ENCODE data around the gene FBXL7.

Gene FBXL7

DNA sequence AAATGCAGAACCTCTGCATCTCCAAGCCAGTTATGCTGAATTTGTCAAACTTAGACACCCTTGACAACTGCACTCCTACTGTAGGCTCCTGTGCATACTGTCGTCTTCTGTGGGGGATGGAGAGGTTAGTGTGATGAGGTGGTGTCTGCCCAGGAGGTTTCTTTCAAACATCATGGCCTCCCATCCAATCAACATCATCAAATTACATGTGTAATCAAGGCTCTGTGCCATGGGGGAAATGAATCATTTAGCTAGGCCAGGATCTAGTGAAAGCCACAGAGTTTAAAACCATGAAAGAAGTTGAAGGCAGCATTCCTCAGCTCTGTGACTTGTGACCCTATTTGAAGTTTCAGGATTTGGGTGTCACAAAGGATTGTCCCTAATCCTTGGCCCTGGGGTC, 439.0 kb downstream of the FBXL7 start:
- no peak for DNase-seq (ENCODE audit: low read depth in 3 of 3)

DNA sequence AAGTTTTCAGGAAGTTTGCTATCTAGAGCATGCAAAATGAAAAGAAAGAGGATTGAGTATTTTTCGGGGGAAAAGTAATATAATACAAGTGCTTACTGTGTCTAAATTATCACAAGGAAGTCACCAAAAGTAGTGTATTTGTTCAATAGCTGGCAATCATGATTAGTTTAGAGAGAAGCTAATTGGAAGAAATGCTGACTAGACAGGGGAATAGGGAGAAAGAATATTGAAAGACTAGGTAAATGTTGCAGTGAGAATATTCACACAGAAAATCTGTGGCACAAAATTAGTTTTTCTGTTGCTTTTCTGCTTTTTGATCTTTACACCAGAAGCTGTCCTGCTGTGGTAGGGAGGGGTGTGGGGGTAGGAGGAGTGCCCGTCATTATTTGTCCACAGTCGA, 440.9 kb downstream of the FBXL7 start:
- DNase-seq (ENCODE audit: low read depth in 3 of 3), result no peak

DNA sequence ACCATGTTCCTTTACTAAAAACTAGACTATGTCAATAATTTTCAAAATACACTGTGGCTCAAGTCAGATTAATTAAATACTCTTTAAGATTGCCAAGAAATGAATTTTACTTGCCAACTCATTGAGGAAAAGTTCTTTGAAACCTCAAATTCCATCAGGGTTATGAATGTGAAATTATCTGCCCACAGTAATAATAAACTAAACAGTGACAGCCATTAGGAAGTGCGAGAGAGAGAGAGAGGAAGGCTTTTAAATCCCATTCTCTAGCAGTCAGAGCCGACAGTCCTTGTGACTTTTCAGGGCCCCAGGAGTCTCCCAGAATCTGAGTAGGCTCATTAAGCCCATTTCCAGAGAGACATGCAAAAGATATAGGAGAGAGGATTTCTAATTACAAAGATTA, 443.5 kb downstream of the FBXL7 start:
- no peak for DNase-seq (ENCODE audit: low read depth in 3 of 3)

DNA sequence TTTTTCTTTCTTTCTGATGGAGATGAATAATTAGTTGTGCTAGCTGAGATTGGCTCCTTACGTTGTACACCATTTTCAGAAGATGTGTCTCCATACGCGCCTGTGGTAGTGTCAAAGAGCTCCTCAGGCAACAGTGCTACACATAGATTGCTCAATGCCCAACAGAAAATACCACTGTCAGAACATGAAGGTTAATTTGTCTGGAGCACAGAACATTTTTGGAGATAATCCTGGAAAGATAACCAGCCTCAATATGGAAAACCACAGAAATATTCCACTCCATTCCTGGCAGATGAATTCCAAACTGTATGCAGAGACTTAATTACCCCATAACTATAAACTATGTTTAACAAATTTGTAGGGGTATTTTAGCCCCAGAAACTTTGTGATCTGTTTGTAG, 446.0 kb downstream of the FBXL7 start:
- DNase-seq (ENCODE audit: low read depth in 3 of 3), result no peak

DNA sequence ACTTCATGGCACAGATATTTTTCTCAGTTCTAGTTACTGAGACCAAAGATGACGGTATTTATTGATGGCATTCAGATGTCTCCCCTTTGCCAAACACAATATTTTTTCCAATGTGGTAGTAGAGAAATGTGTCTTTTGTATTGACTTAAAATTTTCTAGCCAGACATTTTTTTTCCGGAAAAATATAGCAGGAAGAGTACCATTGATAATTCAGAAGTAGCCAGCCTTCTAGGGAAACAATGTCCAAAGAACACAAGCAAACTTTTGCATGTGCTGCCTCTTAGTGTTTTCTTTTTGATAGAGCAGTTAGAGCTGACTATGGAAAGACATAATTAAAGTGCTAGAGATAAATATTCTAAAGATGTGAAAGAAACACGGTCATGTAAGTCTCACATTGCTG, 448.2 kb downstream of the FBXL7 start:
- no peak for DNase-seq (ENCODE audit: low read depth in 3 of 3)

DNA sequence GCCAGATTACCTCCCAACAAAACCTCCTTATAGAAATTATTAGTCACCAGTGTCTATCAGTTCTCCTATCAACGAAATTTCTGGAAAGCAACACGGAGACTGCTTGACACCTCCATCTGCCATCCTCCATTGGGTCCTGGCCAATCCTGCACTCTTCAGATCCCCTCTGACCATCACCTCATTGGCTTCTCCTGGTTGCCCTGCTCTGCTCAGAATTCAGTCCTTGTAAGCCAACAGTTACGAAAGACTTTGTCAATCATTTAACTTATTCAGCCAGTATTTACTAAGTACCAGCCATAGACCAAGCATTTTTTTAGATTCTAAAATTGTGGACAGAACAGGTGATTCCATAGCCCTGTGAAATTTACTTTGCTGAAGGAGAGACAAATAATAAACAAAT, 451.1 kb downstream of the FBXL7 start:
- no peak for DNase-seq (ENCODE audit: low read depth in 3 of 3)

DNA sequence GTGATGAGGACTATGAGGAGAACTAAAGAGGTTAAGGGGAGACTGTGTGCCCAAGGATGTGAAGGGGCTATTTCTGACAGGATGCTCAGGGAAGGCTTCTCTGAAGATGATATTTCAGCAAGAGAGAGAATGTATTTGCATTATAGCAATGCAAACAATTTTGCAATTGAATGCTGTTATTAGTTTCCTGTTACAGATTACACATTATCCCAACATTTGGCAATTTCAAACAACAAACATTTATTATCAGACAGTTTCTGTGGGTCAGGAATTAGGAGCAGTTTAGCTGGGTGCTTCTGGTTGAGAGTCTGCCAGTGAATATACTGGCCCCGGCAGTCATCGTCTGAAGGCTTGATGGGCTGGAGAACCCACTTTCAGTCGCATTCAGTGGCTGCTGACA, 451.6 kb downstream of the FBXL7 start:
- no peak for DNase-seq (ENCODE audit: low read depth in 3 of 3)

DNA sequence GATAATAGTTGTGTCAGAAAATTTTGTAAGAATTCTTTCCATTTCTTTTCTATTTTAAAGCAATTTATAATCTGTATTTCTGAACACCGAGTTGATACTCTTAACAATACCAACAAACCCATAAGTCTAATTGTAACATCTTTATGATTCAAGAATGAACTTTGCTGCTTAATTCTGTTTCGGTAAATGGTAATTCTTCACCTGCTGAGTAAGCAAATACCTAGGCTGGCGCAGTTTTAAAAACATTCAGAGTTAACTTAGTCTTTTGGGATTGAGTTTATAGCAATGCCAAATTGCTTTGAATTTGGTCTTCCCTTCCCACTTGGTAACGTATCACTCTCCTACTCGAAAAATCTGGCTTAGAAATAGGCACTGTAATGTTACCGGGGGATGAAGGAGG, 456.6 kb downstream of the FBXL7 start:
- DNase-seq (ENCODE audit: low read depth in 3 of 3), result no peak

DNA sequence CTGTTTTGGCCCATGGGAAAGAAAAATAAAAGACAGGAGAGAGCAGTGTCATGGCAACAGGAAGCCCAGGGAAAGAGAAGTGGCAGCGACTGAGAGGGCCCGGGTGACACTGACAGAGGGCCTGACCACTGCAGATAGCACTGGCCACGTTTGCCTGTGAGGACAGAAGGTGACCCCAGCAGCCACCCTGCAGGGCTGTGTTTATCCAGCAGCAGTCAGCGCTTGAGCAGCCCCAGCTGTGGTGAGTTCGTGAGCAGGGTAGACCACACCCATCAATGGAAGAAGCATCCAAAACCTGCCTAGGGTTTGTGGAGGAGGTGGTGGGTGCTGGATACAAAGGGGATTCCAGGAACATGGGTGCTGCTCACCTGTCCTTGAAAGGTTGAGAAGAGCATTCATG, 457.1 kb downstream of the FBXL7 start:
- DNase-seq (ENCODE audit: low read depth in 3 of 3), result no peak

DNA sequence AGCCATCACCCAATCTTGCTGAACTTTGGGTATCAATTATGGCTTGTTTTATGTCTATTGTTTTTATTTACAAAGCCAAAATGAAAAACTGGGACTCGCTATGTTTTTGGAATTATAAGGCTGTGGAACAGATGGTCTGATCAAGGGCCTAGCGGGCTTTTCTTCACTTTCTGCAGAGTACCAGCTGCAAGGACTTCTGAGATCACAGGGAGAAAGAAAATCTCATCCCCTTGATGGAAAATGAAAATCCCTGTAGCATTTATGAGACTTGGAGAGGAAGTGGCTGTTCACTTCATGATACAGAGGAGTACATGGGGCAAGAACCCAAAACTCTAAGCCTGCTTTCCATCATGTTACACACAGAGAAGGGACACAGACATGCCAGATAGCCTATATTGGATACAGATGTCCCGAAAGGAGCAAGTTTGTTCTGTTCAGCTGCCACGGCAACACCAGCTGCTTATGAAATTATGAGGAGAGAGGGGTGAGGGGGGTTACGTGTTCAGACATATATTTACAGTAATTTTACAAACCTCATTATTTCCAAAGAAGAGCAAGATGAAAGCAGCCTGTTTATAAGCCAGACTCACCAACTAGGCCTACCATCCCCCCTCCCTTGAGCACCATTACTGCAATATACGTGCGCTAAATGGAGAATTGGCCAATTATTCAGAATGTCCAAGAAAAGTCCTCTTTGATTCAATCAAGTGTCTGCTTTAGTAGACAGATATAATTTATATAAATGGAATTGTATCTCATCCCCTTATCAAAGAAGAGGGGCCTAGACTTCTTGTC, 459.6 kb downstream of the FBXL7 start:
- no peak for DNase-seq (ENCODE audit: low read depth in 3 of 3)

DNA sequence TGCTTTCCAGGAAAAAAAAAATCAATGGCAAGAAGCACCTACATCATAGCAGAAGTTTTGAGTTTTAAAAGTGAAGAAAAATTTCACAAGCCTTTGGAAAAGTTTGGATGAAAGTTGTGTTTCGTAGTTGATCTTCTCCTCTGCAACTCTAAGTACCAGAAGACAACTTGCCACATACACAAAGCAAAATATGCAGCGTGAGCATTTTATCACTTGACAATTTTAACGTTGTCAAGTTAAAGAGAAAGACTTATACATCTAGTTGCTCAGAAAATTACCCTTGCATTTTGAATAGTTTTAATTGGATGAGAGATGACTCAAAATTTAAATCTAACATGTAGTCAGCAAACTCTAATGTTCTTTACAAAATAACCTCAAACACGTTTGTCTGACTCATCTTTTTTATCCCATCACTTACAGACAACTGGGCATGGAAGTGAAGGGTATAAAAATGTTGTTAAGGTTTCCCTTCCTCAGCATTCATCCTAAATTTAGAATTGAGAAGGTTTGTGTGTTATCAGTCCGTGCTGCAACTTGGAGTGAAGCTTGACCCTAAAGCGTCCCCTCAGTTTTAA, 466.2 kb downstream of the FBXL7 start:
- DNase-seq (ENCODE audit: low read depth in 3 of 3), result no peak

DNA sequence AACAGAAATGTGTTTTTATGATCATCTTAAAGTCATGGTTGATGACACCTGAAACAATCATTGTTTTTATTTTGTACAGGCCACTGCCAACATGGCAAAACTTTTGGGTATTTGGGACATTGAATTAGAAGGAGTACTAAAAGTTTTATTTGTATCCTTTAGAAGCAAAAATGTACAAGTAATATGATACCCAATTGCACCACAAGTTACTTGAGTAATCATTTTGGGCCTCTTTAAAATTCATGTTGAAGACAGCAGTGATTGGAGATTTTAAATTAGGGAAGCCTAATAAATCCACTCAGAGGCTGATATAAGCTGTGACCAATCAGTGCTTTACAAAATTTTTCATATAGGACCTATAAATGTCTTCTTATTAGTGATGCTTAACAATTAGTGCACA, 466.7 kb downstream of the FBXL7 start:
- DNase-seq (ENCODE audit: low read depth in 3 of 3), result no peak

DNA sequence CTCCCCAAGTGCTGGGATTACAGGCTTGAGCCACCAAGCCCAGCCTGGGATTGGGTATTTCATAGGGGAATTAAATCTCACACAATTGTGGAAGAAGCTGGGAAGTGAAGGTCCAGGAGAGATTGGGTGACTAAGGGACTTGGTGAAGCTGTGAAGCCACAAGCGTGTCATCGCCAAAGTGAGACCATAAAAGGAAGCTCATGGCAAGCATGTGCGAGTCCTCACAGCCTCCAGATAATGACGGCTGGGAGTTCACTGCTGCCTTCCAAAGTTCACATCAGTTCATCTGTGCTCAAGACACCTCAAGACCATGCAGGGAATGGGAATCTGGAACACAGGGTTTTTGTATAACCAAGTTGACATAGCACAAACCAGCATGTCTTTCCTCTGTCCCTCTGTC, 469.0 kb downstream of the FBXL7 start:
- DNase-seq (ENCODE audit: low read depth in 3 of 3), result no peak

DNA sequence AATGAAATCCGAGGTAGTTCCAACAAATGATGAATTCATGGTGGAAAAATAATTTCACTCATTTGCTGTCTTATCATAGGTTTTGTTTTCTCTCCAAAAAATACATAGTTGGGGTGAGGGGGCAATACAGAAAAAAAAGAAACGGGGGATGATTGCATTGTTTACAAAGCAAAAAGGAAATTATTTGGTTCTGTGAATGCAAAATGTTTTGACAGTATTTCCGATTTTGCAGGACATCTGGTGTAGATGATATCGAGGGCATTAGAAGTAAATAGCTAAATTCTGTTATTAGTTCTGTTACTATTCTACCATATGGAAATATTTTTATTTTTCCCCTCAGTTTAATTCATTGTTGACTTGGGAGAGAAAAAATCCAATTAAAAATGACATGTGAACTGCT, 477.9 kb downstream of the FBXL7 start:
- DNase-seq (ENCODE audit: low read depth in 3 of 3), result no peak

DNA sequence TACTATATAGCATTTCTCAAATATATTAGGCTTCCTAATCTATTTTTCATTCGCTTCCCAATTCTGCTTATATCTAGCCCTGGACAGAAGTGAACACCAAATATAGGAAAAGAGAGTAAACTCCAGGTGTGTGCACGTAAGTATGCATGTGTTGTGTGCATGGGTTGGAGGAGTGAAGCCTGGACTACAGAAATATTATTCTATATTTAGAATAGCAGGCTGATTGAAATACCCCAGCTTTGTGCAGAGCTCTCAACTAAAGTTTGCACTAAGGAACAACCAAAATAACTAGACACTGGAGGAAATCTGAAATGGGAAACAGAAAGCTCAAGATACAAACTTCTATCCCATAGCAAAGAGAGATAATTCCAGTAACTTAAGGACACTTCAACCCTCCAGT, 480.9 kb downstream of the FBXL7 start:
- DNase-seq (ENCODE audit: low read depth in 3 of 3), result no peak

DNA sequence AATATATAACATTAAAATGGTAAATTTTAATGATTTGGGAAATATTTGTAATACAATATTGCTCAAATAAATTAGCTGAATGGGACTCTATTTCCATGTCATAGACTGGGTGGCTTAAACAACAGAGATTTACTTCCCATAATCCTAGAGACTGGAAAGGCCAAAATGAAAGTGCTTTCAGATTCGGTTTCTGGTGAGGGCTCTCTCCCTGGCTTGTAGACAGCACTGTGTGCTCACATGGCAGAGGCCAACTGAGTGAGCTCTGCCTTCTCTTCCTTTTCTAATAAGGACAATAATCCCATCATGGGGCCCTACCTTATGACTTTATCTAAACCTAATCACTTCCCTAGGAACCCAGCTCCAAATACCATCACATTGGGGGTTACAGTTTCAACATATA, 483.4 kb downstream of the FBXL7 start:
- DNase-seq (ENCODE audit: low read depth in 3 of 3), result no peak
